ENCODE data around the gene MGLL. TPM values are rescaled to one million over a fixed set of nuclear protein-coding genes. Genes with fewer than 3 reads are reported as not detected.

MGLL gene
- total and polyA plus RNA-seq, 12 donors, result 1.9 to 48.1 (median 33.3) TPM

DNA sequence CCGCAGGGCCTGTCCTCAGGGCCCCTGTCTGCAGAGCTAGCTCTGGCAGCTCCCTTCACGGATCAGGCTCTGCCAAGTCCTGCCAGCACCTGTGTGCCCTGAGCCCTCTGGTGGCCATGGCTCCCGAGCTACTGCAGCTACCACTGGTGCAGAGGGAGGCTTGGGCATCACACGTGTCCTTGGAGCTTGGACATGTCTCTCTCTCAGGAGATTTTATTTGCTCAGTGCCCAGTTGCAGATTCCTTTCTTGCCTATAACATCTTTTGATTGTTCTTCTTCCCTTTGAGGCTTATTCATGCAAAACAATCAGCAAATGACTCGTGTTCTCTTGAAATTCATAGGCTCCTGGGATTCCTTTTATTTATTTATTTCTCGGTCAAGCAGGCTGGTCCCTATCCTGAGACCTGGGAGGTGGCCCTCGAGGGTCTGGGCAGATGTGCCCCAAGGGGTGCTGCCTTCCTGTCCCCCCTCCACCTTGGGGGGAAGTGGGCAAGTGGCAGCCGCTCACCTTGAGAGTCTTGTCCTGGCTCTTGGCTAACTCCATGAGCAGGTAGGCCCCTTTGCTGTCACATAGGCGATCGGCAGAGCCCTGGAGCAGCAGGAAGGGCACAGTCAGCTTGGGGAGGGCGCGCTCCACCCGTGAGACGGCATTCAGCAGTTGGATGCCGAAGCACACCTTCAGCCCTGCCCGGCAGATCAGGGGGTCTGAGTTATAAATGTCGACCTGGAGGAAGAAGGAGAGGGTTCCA lies 127.7 kb downstream of the MGLL start:
- intact Hi-C loops (cut with DNase I), result loop anchor here (5.0 to 10.0 kb wide), 4 partner anchors 42 to 268 kb away; partner anchors contain the start of gene MGLL (in 1 of the 2)
- peaks cover 0 to 5% of the 10 kb centered on the region in 2 donors for H3K36me3 ChIP-seq (replicated peaks in 1 of 2)
- DNase-seq, result peak; percentile 79 to 94 (median 91)
- H3K27me3 ChIP-seq, result no peaks in the 10 kb centered on the region
- no peaks in the 10 kb centered on the region for H3K9me3 ChIP-seq (replicated peaks in 1 of 3)
- H3K4me3 ChIP-seq, result no peak overlapping the region
- TF ChIP-seq, protein P1, sequence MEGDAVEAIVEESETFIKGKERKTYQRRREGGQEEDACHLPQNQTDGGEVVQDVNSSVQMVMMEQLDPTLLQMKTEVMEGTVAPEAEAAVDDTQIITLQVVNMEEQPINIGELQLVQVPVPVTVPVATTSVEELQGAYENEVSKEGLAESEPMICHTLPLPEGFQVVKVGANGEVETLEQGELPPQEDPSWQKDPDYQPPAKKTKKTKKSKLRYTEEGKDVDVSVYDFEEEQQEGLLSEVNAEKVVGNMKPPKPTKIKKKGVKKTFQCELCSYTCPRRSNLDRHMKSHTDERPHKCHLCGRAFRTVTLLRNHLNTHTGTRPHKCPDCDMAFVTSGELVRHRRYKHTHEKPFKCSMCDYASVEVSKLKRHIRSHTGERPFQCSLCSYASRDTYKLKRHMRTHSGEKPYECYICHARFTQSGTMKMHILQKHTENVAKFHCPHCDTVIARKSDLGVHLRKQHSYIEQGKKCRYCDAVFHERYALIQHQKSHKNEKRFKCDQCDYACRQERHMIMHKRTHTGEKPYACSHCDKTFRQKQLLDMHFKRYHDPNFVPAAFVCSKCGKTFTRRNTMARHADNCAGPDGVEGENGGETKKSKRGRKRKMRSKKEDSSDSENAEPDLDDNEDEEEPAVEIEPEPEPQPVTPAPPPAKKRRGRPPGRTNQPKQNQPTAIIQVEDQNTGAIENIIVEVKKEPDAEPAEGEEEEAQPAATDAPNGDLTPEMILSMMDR (IDR thresholded peaks at IDR 0.05), result peak; percentile 15 to 76 (median 64)
- TF ChIP-seq POLR2A (IDR thresholded peaks at IDR 0.05), result no peak
- no peak overlapping the region for H3K27ac ChIP-seq
- 67 to 78% (median 76%) methylated on average over 15 to 17 of the region's 17 CpGs for WGBS, 4 donors
- H3K4me1 ChIP-seq (replicated peaks in 1 of 2), result peaks cover 32 to 37% of the 10 kb centered on the region in 2 donors

DNA sequence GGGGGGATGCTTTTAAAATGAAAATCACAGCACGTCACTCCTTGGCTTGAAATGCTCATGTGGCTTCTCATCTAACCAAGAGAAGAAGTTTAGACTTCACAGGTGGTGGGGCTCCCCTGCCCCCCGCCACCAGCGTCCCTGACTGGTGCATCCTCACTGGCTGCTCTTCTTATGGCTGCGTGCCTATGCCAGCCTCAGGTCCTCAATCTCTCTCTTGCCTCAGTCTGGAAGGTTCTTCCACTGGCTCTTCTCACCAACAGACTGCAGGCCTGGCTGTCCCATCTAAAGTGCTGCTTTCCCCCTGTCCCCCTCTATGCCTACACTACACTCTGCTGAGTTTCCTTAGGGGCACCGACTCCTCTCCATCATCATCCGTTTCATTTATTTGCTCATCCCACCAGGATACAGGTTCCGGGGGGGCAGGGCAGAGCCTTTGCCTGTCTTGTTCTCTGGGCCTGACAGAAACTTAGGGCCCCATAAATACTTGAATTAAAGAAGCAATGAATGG lies 128.9 kb downstream of the MGLL start:
- intact Hi-C loops (cut with DNase I), result loop anchor here (5.0 to 10.0 kb wide), 4 partner anchors 41 to 269 kb away; partner anchors contain the start of gene MGLL (in 1 of the 2)
- Histone ChIP-seq H3K4me3 (no peak overlapping the region), H3K9me3 (replicated peaks in 1 of 3) (no peaks in the 10 kb centered on the region), H3K27ac (no peak overlapping the region), H3K4me1 (replicated peaks in 1 of 2) (peaks cover 19 to 25% of the 10 kb centered on the region in 2 donors), H3K36me3 (replicated peaks in 1 of 2) (peaks cover 0 to 5% of the 10 kb centered on the region in 2 donors), H3K27me3 (no peaks in the 10 kb centered on the region)
- no peak for TF ChIP-seq POLR2A (IDR thresholded peaks at IDR 0.05)
- no peak for DNase-seq
- WGBS, 4 donors, result 89 to 92% (median 91%) methylated on average over 7 of the region's 7 CpGs

DNA sequence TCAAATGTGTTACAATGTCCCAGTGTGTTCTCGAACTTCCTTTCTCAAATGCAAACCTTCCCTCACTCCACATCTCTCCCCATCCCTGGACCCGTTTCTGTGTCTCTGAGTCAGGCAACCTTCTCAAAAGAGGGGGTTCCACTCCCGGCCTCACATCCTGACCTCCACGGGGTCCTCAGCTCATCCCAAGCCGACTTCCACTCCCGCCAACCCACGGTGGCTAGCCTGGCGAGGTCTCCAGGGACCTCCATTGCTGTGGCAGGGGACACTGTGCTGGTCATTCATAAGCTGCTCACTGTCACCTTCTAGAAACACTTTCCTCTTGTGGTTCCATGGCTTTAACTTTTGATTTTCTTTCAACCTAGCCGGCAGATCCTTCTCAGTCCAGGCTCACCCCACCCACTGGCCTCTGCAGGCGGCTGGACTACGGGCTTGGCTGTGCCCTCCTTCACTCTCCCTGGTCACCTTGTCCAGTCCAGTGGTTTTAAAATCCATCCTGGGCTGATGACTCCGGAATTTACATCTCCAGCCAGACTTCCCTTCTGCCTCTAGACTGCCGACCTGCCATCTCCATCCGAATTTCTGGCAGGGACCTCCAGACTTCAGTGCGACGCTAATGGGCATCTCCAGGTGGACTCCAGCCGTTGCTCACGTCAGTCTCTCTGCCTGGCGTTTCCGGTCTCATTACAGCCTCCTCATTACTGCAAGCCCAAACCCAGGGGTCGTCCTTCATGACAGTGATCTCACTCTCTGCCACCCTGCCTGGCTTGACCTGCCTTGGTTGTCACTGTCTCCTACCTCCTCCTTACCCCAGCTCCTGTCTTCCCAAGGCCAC lies 129.6 kb downstream of the MGLL start:
- intact Hi-C loops (cut with DNase I), result loop anchor here (5.0 to 10.0 kb wide), 4 partner anchors 40 to 270 kb away; partner anchors contain the start of gene MGLL (in 1 of the 2)
- no peak overlapping the region for H3K27ac ChIP-seq
- H3K36me3 ChIP-seq (replicated peaks in 1 of 2), result peaks cover 0 to 5% of the 10 kb centered on the region in 2 donors
- H3K27me3 ChIP-seq, result no peaks in the 10 kb centered on the region
- no peaks in the 10 kb centered on the region for H3K9me3 ChIP-seq (replicated peaks in 1 of 3)
- DNase-seq, result no peak
- TF ChIP-seq, protein P1 (IDR thresholded peaks at IDR 0.05), result no peak
- TF ChIP-seq POLR2A (IDR thresholded peaks at IDR 0.05), result no peak
- no peak overlapping the region for H3K4me3 ChIP-seq
- peaks cover 14 to 18% of the 10 kb centered on the region in 2 donors for H3K4me1 ChIP-seq (replicated peaks in 1 of 2)
- WGBS, 4 donors, result 88 to 89% (median 89%) methylated on average over 21 of the region's 21 CpGs

DNA sequence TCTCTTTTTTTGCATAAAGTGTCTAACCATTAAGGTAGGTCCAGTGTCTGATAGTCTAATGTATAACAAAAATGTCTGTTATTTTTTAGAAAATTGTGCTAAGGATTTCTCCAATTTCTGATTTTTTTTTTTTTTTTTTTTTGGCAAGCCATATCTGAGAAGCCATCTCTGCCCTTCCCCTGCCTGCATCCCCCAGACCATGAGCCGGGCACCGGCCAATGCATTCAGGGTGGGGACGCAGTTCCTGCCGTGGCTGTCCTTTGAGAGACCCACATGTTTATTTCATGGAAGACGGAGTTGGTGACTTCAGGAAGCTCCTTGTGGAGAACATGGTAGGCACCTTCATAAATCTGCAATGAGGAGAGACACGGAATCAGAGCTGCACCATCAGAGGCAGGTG lies 130.3 kb downstream of the MGLL start:
- Histone ChIP-seq H3K4me1 (replicated peaks in 1 of 2) (peaks cover 6 to 10% of the 10 kb centered on the region in 2 donors), H3K27ac (no peak overlapping the region), H3K36me3 (replicated peaks in 1 of 2) (peaks cover 0 to 5% of the 10 kb centered on the region in 2 donors), H3K9me3 (replicated peaks in 1 of 3) (no peaks in the 10 kb centered on the region), H3K27me3 (no peaks in the 10 kb centered on the region), H3K4me3 (no peak overlapping the region)
- WGBS, 4 donors, result 91 to 97% (median 94%) methylated on average over 5 to 6 of the region's 6 CpGs
- TF ChIP-seq, protein P1 (IDR thresholded peaks at IDR 0.05), result no peak
- no peak for TF ChIP-seq POLR2A (IDR thresholded peaks at IDR 0.05)
- intact Hi-C loops (cut with DNase I), result loop anchor here (5.0 to 10.0 kb wide), 4 partner anchors 40 to 270 kb away; partner anchors contain the start of gene MGLL (in 1 of the 2)
- no peak for DNase-seq
